Neural cell (in vitro differentiated cells): Measurements from ENCODE around the gene KMT2D.

Source experiments
- CTCF ChIP-seq: fragments of 450-650 bp; IDR thresholded peaks from 2 replicates; pipeline ENCODE4 v1.5.1; 2014; ENCODE audit warnings: antibody characterized with exemption, mild to moderate bottlenecking, moderate library complexity; ENCODE audit not compliant: poor library complexity, severe bottlenecking
- EP300 ChIP-seq: fragments of 450-650 bp; conservative IDR thresholded peaks from 2 replicates; pipeline ENCODE4 v1.6.1; 2014; ENCODE audit warnings: antibody characterized with exemption, mild to moderate bottlenecking, moderate library complexity; ENCODE audit not compliant: poor library complexity, severe bottlenecking
- EZH2 ChIP-seq: fragments of 200-600, 300-800 bp; shearing (Covaris generic), sonication (generic); IDR thresholded peaks from 2 replicates; pipeline ENCODE4 v1.6.1; 2014; ENCODE audit warnings: antibody characterized with exemption, low read length, borderline replicate concordance, mild to moderate bottlenecking; ENCODE audit not compliant: insufficient read depth, poor library complexity, severe bottlenecking
- MXI1 ChIP-seq: fragments of 450-650 bp; conservative IDR thresholded peaks from 2 replicates; pipeline ENCODE4 v1.6.1; 2014; ENCODE audit warnings: antibody characterized with exemption, mild to moderate bottlenecking; ENCODE audit not compliant: poor library complexity, severe bottlenecking
- POLR2AphosphoS5 ChIP-seq: IDR thresholded peaks from 2 replicates; pipeline ENCODE4 v1.6.1; 2012
- REST ChIP-seq: IDR thresholded peaks from 2 replicates; pipeline ENCODE4 v1.6.1; 2012; ENCODE audit warnings: borderline replicate concordance
- SMC3 ChIP-seq: fragments of 450-650 bp; conservative IDR thresholded peaks from 2 replicates; pipeline ENCODE4 v1.6.1; 2014; ENCODE audit warnings: antibody characterized with exemption, mild to moderate bottlenecking, moderate library complexity; ENCODE audit not compliant: poor library complexity

- TF ChIP-seq EP300, result no peak
- TF ChIP-seq REST, result no peak
- TF ChIP-seq POLR2AphosphoS5, result no peak
- no peak for TF ChIP-seq CTCF
- no peak for TF ChIP-seq EZH2
- TF ChIP-seq SMC3, result no peak
- TF ChIP-seq MXI1, result no peak
Measured at GRCh38 chr12:49084438-49084837, 23.8 kb upstream of the KMT2D start.
